Measurements from ENCODE around the gene C20orf141.

DNA sequence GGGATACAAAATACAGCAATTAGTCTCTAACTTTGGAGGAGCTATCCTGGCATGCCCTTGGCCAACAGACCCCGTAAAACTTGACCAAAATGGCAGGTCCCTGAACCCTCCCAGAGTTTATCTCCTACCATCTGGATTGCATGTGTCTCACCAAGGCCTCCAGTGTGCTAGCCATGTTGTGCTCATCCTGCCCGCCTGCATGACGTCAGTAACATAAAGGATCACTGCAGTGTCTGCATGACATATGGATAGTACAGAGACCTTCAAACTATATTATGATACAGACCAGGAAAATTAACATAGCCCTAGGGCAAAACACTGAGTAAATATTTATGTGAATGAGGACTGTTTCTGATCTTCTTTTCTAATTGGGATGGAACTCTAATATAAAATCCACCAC, 39.6 kb upstream of the C20orf141 start:
- TF ChIP-seq, protein P1, sequence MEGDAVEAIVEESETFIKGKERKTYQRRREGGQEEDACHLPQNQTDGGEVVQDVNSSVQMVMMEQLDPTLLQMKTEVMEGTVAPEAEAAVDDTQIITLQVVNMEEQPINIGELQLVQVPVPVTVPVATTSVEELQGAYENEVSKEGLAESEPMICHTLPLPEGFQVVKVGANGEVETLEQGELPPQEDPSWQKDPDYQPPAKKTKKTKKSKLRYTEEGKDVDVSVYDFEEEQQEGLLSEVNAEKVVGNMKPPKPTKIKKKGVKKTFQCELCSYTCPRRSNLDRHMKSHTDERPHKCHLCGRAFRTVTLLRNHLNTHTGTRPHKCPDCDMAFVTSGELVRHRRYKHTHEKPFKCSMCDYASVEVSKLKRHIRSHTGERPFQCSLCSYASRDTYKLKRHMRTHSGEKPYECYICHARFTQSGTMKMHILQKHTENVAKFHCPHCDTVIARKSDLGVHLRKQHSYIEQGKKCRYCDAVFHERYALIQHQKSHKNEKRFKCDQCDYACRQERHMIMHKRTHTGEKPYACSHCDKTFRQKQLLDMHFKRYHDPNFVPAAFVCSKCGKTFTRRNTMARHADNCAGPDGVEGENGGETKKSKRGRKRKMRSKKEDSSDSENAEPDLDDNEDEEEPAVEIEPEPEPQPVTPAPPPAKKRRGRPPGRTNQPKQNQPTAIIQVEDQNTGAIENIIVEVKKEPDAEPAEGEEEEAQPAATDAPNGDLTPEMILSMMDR (IDR thresholded peaks at IDR 0.05): no peak
- TF ChIP-seq POLR2A (IDR thresholded peaks at IDR 0.05): no peak
- no peak for TF ChIP-seq EP300 (IDR thresholded peaks at IDR 0.05)
